H1 (cell line): Measurements from ENCODE around the gene ZC3H11A. TPM values are rescaled to one million over a fixed set of nuclear protein-coding genes. Genes with fewer than 3 reads are reported as not detected.

Source experiments
- CTCF ChIA-PET: fragments of 300-600 bp; sonication (Branson Sonifier 250); formaldehyde crosslinking; loops from one replicate; lab custom pipeline; 2021; ENCODE audit not compliant: partially characterized antibody; lab: Charles Lee
- POLR2A ChIA-PET: fragments of 300-600 bp; sonication (Branson Sonifier 250); formaldehyde crosslinking; loops from one replicate; lab custom pipeline; 2021; ENCODE audit warnings: inconsistent platforms; ENCODE audit not compliant: partially characterized antibody; lab: Charles Lee
- DNase-seq, 2 experiments: peaks; one replicate each; pipeline versions ENCODE4 v3.0.0 to v3.0.0-alpha.2; 2010 to 2022; ENCODE audit warnings: low spot score in 2 of 2, low read depth in 1 of 2, mixed read lengths in 1 of 2
- FAIRE-seq: peaks from 2 replicates; lab custom pipeline; 2011; peaks lifted over from hg19 to GRCh38; lab: Jason Lieb, UNC
- H2AFZ ChIP-seq: 2 replicates; pipeline ENCODE4 v1.8.1; 2012; ENCODE audit warnings: low read length, inconsistent platforms
- H2AK5ac ChIP-seq: 2 replicates; pipeline ENCODE4 v1.6.1; 2013; ENCODE audit warnings: low read depth, low read length
- H2BK120ac ChIP-seq: replicated peaks from 2 replicates; pipeline ENCODE3; 2013; ENCODE audit warnings: low read depth, low read length, inconsistent platforms
- H2BK12ac ChIP-seq: 2 replicates; pipeline ENCODE4 v1.6.1; 2013; ENCODE audit warnings: low read depth, low read length
- H2BK15ac ChIP-seq: 2 replicates; pipeline ENCODE4 v1.6.1; 2013; ENCODE audit warnings: low read length
- H2BK20ac ChIP-seq: 2 replicates; pipeline ENCODE4 v1.6.1; 2013; ENCODE audit warnings: low read length
- H2BK5ac ChIP-seq: 2 replicates; pipeline ENCODE4 v1.6.1; 2013; ENCODE audit warnings: low read depth, low read length
- H3K14ac ChIP-seq: 2 replicates; pipeline ENCODE4 v1.6.1; 2013; ENCODE audit warnings: inconsistent platforms; ENCODE audit not compliant: insufficient read length
- H3K18ac ChIP-seq: 2 replicates; pipeline ENCODE4 v1.6.1; 2013; ENCODE audit warnings: low read length; ENCODE audit errors: extremely low read depth
- H3K23ac ChIP-seq: 2 replicates; pipeline ENCODE4 v1.6.1; 2013; ENCODE audit warnings: inconsistent platforms; ENCODE audit not compliant: insufficient read length
- H3K23me2 ChIP-seq: 2 replicates; pipeline ENCODE4 v1.6.1; 2013; ENCODE audit warnings: low read depth, low read length
- H3K27ac ChIP-seq: 2 replicates; pipeline ENCODE4 v1.6.1; 2011; ENCODE audit warnings: low read depth, low read length, inconsistent platforms
- H3K27me3 ChIP-seq, 4 experiments: replicated peaks in 1 of 4; 1 replicate in 1 of 4; 2 replicates in 3 of 4; pipeline versions ENCODE4 v1.6.1 to v1.8.1; 2011 to 2013; ENCODE audit warnings: low read length in 3 of 4, mild to moderate bottlenecking in 3 of 4, inconsistent platforms in 2 of 4, mixed read lengths in 2 of 4, moderate library complexity in 1 of 4; ENCODE audit not compliant: control insufficient read depth in 3 of 4, insufficient read depth in 3 of 4; ENCODE audit errors: extremely low read depth in 1 of 4
- H3K36me3 ChIP-seq, 4 experiments: 2 replicates each; pipeline versions ENCODE4 v1.6.1 to v1.8.1; 2011 to 2013; ENCODE audit warnings: mild to moderate bottlenecking in 4 of 4, low read length in 3 of 4, moderate library complexity in 2 of 4, control low read depth in 1 of 4, inconsistent platforms in 1 of 4; ENCODE audit not compliant: insufficient read depth in 4 of 4, control insufficient read depth in 2 of 4
- H3K4ac ChIP-seq: replicated peaks from 2 replicates; pipeline ENCODE3; 2013; ENCODE audit warnings: low read length, low read depth, mixed read lengths, inconsistent platforms; ENCODE audit not compliant: insufficient read length
- H3K4me1 ChIP-seq, 4 experiments: replicated peaks in 1 of 4; 1 replicate in 1 of 4; 2 replicates in 3 of 4; pipeline versions ENCODE4 v1.6.1 to v1.8.1; 2011 to 2013; ENCODE audit warnings: low read length in 3 of 4, inconsistent platforms in 2 of 4, mixed read lengths in 1 of 4; ENCODE audit not compliant: insufficient read depth in 4 of 4, control insufficient read depth in 3 of 4
- H3K4me2 ChIP-seq, 2 experiments: 2 replicates each; pipeline versions ENCODE4 v1.6.1 to v1.8.1; 2011 to 2013; ENCODE audit warnings: low read depth in 2 of 2, low read length in 2 of 2, control low read depth in 1 of 2, inconsistent platforms in 1 of 2, mild to moderate bottlenecking in 1 of 2; ENCODE audit not compliant: insufficient read depth in 1 of 2
- H3K4me3 ChIP-seq, 4 experiments: fragments of 200-600, 300-600 bp in 1 of 4; sonication (generic), shearing (Covaris generic), sonication (Bioruptor Twin) in 1 of 4; 2 replicates each; pipeline versions ENCODE4 v1.5.1 to v1.8.1; 2011 to 2016; ENCODE audit warnings: low read length in 4 of 4, low read depth in 3 of 4, control low read depth in 2 of 4, inconsistent platforms in 2 of 4, mild to moderate bottlenecking in 2 of 4, mixed read lengths in 1 of 4, moderate library complexity in 1 of 4; ENCODE audit not compliant: insufficient read depth in 2 of 4; ENCODE audit errors: extremely low read depth in 1 of 4
- H3K56ac ChIP-seq: replicated peaks from 2 replicates; pipeline ENCODE3; 2013; ENCODE audit warnings: low read depth, mild to moderate bottlenecking, mixed read lengths, low read length, inconsistent platforms; ENCODE audit not compliant: insufficient read length
- H3K79me1 ChIP-seq: 2 replicates; pipeline ENCODE4 v1.6.1; 2013; ENCODE audit warnings: low read depth, low read length, control low read depth
- H3K79me2 ChIP-seq, 2 experiments: 2 replicates each; pipeline versions ENCODE4 v1.6.1 to v1.8.1; 2012 to 2013; ENCODE audit warnings: low read length in 2 of 2, mild to moderate bottlenecking in 2 of 2, inconsistent platforms in 1 of 2; ENCODE audit not compliant: insufficient read depth in 2 of 2, control insufficient read depth in 1 of 2
- H3K9ac ChIP-seq, 4 experiments: replicated peaks in 1 of 4; 1 replicate in 1 of 4; 2 replicates in 3 of 4; pipeline versions ENCODE4 v1.6.1 to v1.8.1; 2011 to 2013; ENCODE audit warnings: low read depth in 3 of 4, low read length in 3 of 4, control low read depth in 2 of 4, mild to moderate bottlenecking in 2 of 4, moderate library complexity in 2 of 4, inconsistent platforms in 1 of 4; ENCODE audit errors: extremely low read depth in 1 of 4
- H3K9me3 ChIP-seq, 2 experiments: 2 replicates each; pipeline versions ENCODE4 v1.6.1 to v1.8.1; 2012 to 2013; ENCODE audit warnings: mild to moderate bottlenecking in 2 of 2, moderate library complexity in 2 of 2, control low read depth in 1 of 2, inconsistent platforms in 1 of 2, low read depth in 1 of 2, low read length in 1 of 2, mixed read lengths in 1 of 2; ENCODE audit not compliant: insufficient read depth in 2 of 2
- H4K20me1 ChIP-seq, 2 experiments: replicated peaks in 1 of 2; 2 replicates each; pipeline versions ENCODE3 to v1.8.1; 2011 to 2013; ENCODE audit warnings: inconsistent platforms in 2 of 2, low read length in 2 of 2, mild to moderate bottlenecking in 1 of 2; ENCODE audit not compliant: insufficient read depth in 2 of 2, control insufficient read depth in 1 of 2
- H4K5ac ChIP-seq: 2 replicates; pipeline ENCODE4 v1.6.1; 2013; ENCODE audit warnings: low read length, low read depth, mixed read lengths, inconsistent platforms; ENCODE audit not compliant: insufficient read length
- H4K8ac ChIP-seq: 2 replicates; pipeline ENCODE4 v1.8.0; 2013; ENCODE audit warnings: mild to moderate bottlenecking, moderate library complexity, low read length, inconsistent platforms; ENCODE audit not compliant: insufficient read depth; ENCODE audit errors: extremely low read depth
- H4K91ac ChIP-seq: replicated peaks from 2 replicates; pipeline ENCODE3; 2013; ENCODE audit warnings: low read length, mixed read lengths, inconsistent platforms; ENCODE audit not compliant: insufficient read length
- WGBS, 2 experiments: shearing (Covaris generic) in 1 of 2; methylation state at CpG; one replicate each; pipeline versions ENCODE4 v1.1.6 to v1.1.7; 2013 to 2015; ENCODE audit warnings: low lambda C conversion rate in 2 of 2, mixed read lengths in 2 of 2, inconsistent platforms in 1 of 2, low coverage in 1 of 2, missing lambda C conversion rate in 1 of 2; ENCODE audit not compliant: insufficient replicate concordance in 2 of 2, insufficient coverage in 1 of 2, insufficient read length in 1 of 2; ENCODE audit errors: extremely low coverage in 1 of 2, missing lambda C conversion rate in 1 of 2; 5-methylcytosine and 5-hydroxymethylcytosine counted together
- polyA plus RNA-seq, 7 experiments: library from polyadenylated mRNA; depleted of rRNA in 3 of 7; stranded (reverse) in 5 of 7; unstranded in 2 of 7; fragments of >200 nt in 5 of 7; fragments of 200-250 nt in 2 of 7; gene quantifications; 1 replicate in 5 of 7; 2 replicates in 1 of 7; 4 replicates in 1 of 7; pipeline versions ENCODE4 v1.2.1 to v1.2.3, GENCODE V29; 2011 to 2013; ENCODE audit warnings: missing spikeins in 2 of 7, mixed read lengths in 2 of 7
- total RNA-seq: library from RNA; stranded (reverse); fragmentation: NEBNext Ultra II Directional; extraction: Animal tissue kit (Norgen Biotek cat#: 25700); gene quantifications from 2 replicates; pipeline ENCODE4 v1.2.1, GENCODE V29; 2021
- TF ChIP-seq, protein P1 (sequence below): IDR thresholded peaks from 2 replicates; pipeline ENCODE4 v1.6.1; 2012; ENCODE audit warnings: inconsistent platforms

The ZC3H11A gene
- total and polyA plus RNA-seq, 2 of the 8 experiments (the other 6 are each of a cell fraction or from before 2014, with no cell fraction given): 37.2 to 105 TPM

DNA sequence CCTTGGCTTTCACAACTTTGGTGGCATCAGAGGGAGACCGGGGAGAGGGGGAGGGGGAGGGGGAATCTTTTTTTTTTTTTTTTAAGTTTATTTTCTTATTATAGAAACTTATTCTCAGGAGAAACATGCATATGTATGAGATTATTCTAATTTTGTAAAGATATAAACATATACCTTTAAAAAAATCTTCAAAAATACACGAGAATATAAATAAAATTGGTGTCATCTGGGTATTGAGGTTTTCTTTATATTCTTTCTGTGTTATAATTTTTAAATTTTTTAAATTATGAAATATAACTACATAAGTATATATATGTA, 47.1 kb downstream of the ZC3H11A start:
- DNase-seq: no peak
- H3K9ac ChIP-seq: no peak overlapping the region
- H4K20me1 ChIP-seq: peaks cover 0 to 1% of the 10 kb centered on the region in 2 experiments
- no peak overlapping the region for H3K4ac ChIP-seq
- H3K23me2 ChIP-seq: no peaks in the 10 kb centered on the region
- no peak overlapping the region for H2BK12ac ChIP-seq
- H2BK5ac ChIP-seq: no peak overlapping the region
- H3K9me3 ChIP-seq: peaks cover 0 to 13% of the 10 kb centered on the region in 2 experiments; a peak in 2 of 4 replicates
- no peaks in the 10 kb centered on the region for H3K27me3 ChIP-seq
- H2BK120ac ChIP-seq: no peak overlapping the region
- H3K18ac ChIP-seq: no peak overlapping the region
- H4K91ac ChIP-seq: no peak overlapping the region
- CTCF ChIA-PET: no interaction called here
- H4K8ac ChIP-seq: no peak overlapping the region
- H3K79me1 ChIP-seq: no peaks in the 10 kb centered on the region
- no peak overlapping the region for H3K23ac ChIP-seq
- H3K36me3 ChIP-seq: peaks cover 14 to 73% (median 44%) of the 10 kb centered on the region in 4 experiments
- FAIRE-seq: no peak
- H2AK5ac ChIP-seq: no peak overlapping the region
- H3K4me1 ChIP-seq: no peaks in the 10 kb centered on the region
- H2BK20ac ChIP-seq: no peak overlapping the region
- POLR2A ChIA-PET: no interaction called here
- H3K56ac ChIP-seq: no peak overlapping the region
- TF ChIP-seq, protein P1, sequence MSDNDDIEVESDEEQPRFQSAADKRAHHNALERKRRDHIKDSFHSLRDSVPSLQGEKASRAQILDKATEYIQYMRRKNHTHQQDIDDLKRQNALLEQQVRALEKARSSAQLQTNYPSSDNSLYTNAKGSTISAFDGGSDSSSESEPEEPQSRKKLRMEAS: no peak
- H4K5ac ChIP-seq: no peak overlapping the region
- no peak overlapping the region for H2AFZ ChIP-seq
- H3K79me2 ChIP-seq: no peaks in the 10 kb centered on the region
- no peak overlapping the region for H3K4me2 ChIP-seq
- H2BK15ac ChIP-seq: no peak overlapping the region
- WGBS, 2 experiments: 100% methylated on average over 1 of the region's 2 CpGs; no CpG with 5 or more reads in 1 of the 2 experiments
- no peak overlapping the region for H3K4me3 ChIP-seq
- H3K27ac ChIP-seq: no peak overlapping the region
- no peak overlapping the region for H3K14ac ChIP-seq
